ENCODE results near the gene CDH7. TPM values are rescaled to one million over a fixed set of nuclear protein-coding genes. Genes with fewer than 3 reads are reported as not detected.

CDH7 gene
- total RNA-seq, 1 experiment from 2014 or later: 6.1 TPM

GRCh38 chr18:65922103-65922502 is 171.3 kb downstream of the CDH7 start:
- ChIA-PET POLR2A (ENCODE audit: unreplicated experiment) (no interaction called here), CTCF (no interaction called here)
- Histone ChIP-seq H3K9ac (ENCODE audit: low read length) (no peak overlapping the region), H3F3A (ENCODE audit: low read length, unreplicated experiment) (no peaks in the 10 kb centered on the region), H3K27ac (ENCODE audit: low read length) (no peak overlapping the region), H3K4me1 (ENCODE audit: insufficient read depth, low read length) (peaks cover 5% of the 10 kb centered on the region; the same call in 1 of the 2 replicates), H3K9me3 (ENCODE audit: low read length) (no peaks in the 10 kb centered on the region), H3K27me3 (ENCODE audit: low read length) (no peaks in the 10 kb centered on the region), H3K9me2 (replicated peaks; ENCODE audit: low read length) (no peaks in the 10 kb centered on the region), H2AFZ (ENCODE audit: low read length) (no peak overlapping the region), H3K36me3 (ENCODE audit: low read depth, low read length) (no peaks in the 10 kb centered on the region), H3K4me2 (ENCODE audit: low read length) (no peak overlapping the region), H3K4me3 (ENCODE audit: low read length) (no peak overlapping the region), H3K79me2 (ENCODE audit: low read length) (no peaks in the 10 kb centered on the region), H4K20me1 (ENCODE audit: low read length) (no peaks in the 10 kb centered on the region)
- no peak for DNase-seq
- no peak for TF ChIP-seq EZH2phosphoT487 (IDR thresholded peaks at IDR 0.05; ENCODE audit: borderline replicate concordance, low read length)
- TF ChIP-seq EZH2 (IDR thresholded peaks at IDR 0.05; ENCODE audit: low read length, unreplicated experiment): no peak
- intact Hi-C loops (cut with micrococcal nuclease): no loop called here
- ATAC-seq: no peak
- no TSS peak for BruUV-seq (replicated peaks)

- DNase-seq (no peak), ATAC-seq (no peak)
- Histone ChIP-seq H3K9me2 (replicated peaks; ENCODE audit: low read length) (no peaks in the 10 kb centered on the region), H3K4me1 (ENCODE audit: insufficient read depth, low read length) (no peaks in the 10 kb centered on the region), H4K20me1 (ENCODE audit: low read length) (no peaks in the 10 kb centered on the region), H3K27me3 (ENCODE audit: low read length) (no peaks in the 10 kb centered on the region), H3K4me2 (ENCODE audit: low read length) (no peak overlapping the region), H3K27ac (ENCODE audit: low read length) (no peak overlapping the region), H3K79me2 (ENCODE audit: low read length) (no peaks in the 10 kb centered on the region), H3K9me3 (ENCODE audit: low read length) (no peaks in the 10 kb centered on the region), H3K9ac (ENCODE audit: low read length) (no peak overlapping the region), H3K36me3 (ENCODE audit: low read depth, low read length) (no peaks in the 10 kb centered on the region), H2AFZ (ENCODE audit: low read length) (no peak overlapping the region), H3F3A (ENCODE audit: low read length, unreplicated experiment) (no peaks in the 10 kb centered on the region), H3K4me3 (ENCODE audit: low read length) (no peak overlapping the region)
- intact Hi-C loops (cut with micrococcal nuclease): no loop called here
- BruUV-seq (replicated peaks): no TSS peak
- POLR2A ChIA-PET (ENCODE audit: unreplicated experiment): no interaction called here
- no peak for TF ChIP-seq EZH2phosphoT487 (IDR thresholded peaks at IDR 0.05; ENCODE audit: borderline replicate concordance, low read length)
- no peak for TF ChIP-seq CTCF (conservative IDR thresholded peaks at IDR 0.05; ENCODE audit: low read depth, low read length)
- TF ChIP-seq EZH2 (IDR thresholded peaks at IDR 0.05; ENCODE audit: low read length, unreplicated experiment): no peak
- CTCF ChIA-PET: no interaction called here
Measured at GRCh38 chr18:65924904-65925303, 174.1 kb downstream of the CDH7 start.

- Histone ChIP-seq H3K4me2 (ENCODE audit: low read length) (no peak overlapping the region), H3K9me3 (ENCODE audit: low read length) (no peaks in the 10 kb centered on the region), H3K9me2 (replicated peaks; ENCODE audit: low read length) (no peaks in the 10 kb centered on the region), H3K27me3 (ENCODE audit: low read length) (no peaks in the 10 kb centered on the region), H2AFZ (ENCODE audit: low read length) (no peak overlapping the region), H3K27ac (ENCODE audit: low read length) (no peak overlapping the region), H3K9ac (ENCODE audit: low read length) (no peak overlapping the region), H3K4me3 (ENCODE audit: low read length) (no peak overlapping the region), H3F3A (ENCODE audit: low read length, unreplicated experiment) (no peaks in the 10 kb centered on the region), H3K4me1 (ENCODE audit: insufficient read depth, low read length) (no peaks in the 10 kb centered on the region), H3K79me2 (ENCODE audit: low read length) (no peaks in the 10 kb centered on the region), H3K36me3 (ENCODE audit: low read depth, low read length) (no peaks in the 10 kb centered on the region), H4K20me1 (ENCODE audit: low read length) (no peaks in the 10 kb centered on the region)
- intact Hi-C loops (cut with micrococcal nuclease): no loop called here
- DNase-seq (no peak), ATAC-seq (no peak)
- POLR2A ChIA-PET (ENCODE audit: unreplicated experiment): no interaction called here
- CTCF ChIA-PET: no interaction called here
- no TSS peak for BruUV-seq (replicated peaks)
- TF ChIP-seq EZH2phosphoT487 (IDR thresholded peaks at IDR 0.05; ENCODE audit: borderline replicate concordance, low read length) (no peak), CTCF (conservative IDR thresholded peaks at IDR 0.05; ENCODE audit: low read depth, low read length) (no peak), EZH2 (IDR thresholded peaks at IDR 0.05; ENCODE audit: low read length, unreplicated experiment) (no peak)
Measured at GRCh38 chr18:65934874-65935273, 184.1 kb downstream of the CDH7 start.

Data from PC-3 (cell line).